Astrocyte (in vitro differentiated cells and primary cell): ENCODE measurements around the gene IRF2BPL.

Experiments
- CTCF ChIP-seq: IDR thresholded peaks from 2 replicates; pipeline ENCODE4 v1.5.1; 2011; ENCODE audit warnings: low read depth, mild to moderate bottlenecking, inconsistent platforms, low read length, moderate library complexity; ENCODE audit not compliant: insufficient read depth
- EZH2 ChIP-seq: IDR thresholded peaks from 2 replicates; pipeline ENCODE4 v1.6.1; 2012; ENCODE audit warnings: mild to moderate bottlenecking, low read length, inconsistent platforms; ENCODE audit not compliant: insufficient read depth

GRCh38 chr14:77009014-77009413, 19.5 kb downstream of the IRF2BPL start:
- TF ChIP-seq CTCF, result no peak
- TF ChIP-seq EZH2, result no peak
